ENCODE results near the gene LTN1. TPM values are rescaled to one million over a fixed set of nuclear protein-coding genes. Genes with fewer than 3 reads are reported as not detected.

The LTN1 gene
- total RNA-seq, 1 donor from 2014 or later = 17.8 TPM

GRCh38 chr21:28883931-28884330, 108.7 kb downstream of the LTN1 start:
- DNase-seq (ENCODE audit: low read depth in 2 of 2) = no peak

GRCh38 chr21:28882345-28882744, 110.3 kb downstream of the LTN1 start:
- DNase-seq (ENCODE audit: low read depth in 2 of 2) = no peak

Other genes with a start within 250 kb of the LTN1 start
- 12.3 and 14.5 TPM in 2 replicates for gene RWDD2B, start 26.5 kb upstream of the LTN1 start, total RNA-seq
- 16.4 and 23.4 TPM in 2 replicates for gene USP16, start 31.8 kb upstream of the LTN1 start, total RNA-seq
- gene CCT8, start 80.8 kb upstream of the LTN1 start, total RNA-seq = 186 and 223 TPM in 2 replicates
- 2.0 and 3.3 TPM in 2 replicates for gene MAP3K7CL, start 137.8 kb upstream of the LTN1 start, total RNA-seq